GM19193 (cell line): Measurements from ENCODE around the gene CACNA1D.

Experiments
- POLR2A ChIP-seq: IDR thresholded peaks from 4 replicates; pipeline ENCODE4 v1.6.1; 2011; ENCODE audit not compliant: insufficient read depth, insufficient read length; ENCODE audit errors: extremely low read depth

Gene CACNA1D

DNA sequence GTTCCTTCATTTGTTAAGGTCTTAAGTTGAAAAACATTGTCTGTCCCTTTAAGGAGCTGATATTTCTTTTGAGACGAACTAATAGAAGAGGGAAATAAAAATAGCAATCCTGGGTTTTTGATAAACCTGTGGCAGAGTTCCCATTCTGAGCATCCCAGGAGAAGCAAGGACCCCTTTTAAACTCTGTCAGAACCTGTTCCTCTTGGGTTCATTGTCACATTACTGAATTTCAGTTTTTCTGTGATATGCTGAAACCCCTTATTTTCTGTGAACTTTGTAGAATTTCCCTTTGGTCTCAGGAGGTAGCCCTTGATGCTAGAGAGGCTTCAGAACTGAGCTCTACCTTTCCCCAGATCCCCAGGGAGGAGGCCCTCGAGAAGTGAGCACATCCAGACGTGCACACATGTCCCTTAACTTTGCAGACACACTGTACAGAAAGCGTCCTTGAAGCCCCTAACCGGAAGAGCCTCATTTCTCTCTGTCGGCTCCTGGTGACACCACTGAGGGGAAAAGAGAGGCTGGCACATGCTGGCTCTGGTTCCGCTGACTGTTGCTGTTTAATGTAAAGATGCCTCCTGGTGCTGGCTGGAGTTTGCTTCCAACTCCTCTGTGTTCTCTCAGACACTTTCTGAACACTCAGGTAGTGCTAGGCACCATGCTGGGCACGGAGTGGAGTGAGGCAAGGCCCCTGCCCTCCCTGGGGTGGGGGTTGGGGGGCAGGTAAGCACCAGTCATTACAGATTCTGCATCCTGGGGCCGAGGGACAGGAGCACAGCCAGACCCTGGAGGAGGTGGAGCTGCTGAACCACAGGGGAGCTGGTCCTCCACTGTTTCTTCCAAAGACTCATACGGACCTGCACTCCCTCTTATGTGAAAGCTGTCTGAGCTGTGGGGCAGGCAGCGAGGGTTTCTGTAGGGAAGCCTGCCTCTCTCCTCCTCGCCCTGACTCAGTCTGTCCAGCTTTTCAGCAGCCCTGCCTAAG lies 274.4 kb downstream of the CACNA1D start:
- TF ChIP-seq POLR2A: no peak

GRCh38 chr3:53772562-53772961 lies 278.2 kb downstream of the CACNA1D start:
- TF ChIP-seq POLR2A: no peak

- TF ChIP-seq POLR2A: no peak
Measured at GRCh38 chr3:53773021-53773436, 278.6 kb downstream of the CACNA1D start.

DNA sequence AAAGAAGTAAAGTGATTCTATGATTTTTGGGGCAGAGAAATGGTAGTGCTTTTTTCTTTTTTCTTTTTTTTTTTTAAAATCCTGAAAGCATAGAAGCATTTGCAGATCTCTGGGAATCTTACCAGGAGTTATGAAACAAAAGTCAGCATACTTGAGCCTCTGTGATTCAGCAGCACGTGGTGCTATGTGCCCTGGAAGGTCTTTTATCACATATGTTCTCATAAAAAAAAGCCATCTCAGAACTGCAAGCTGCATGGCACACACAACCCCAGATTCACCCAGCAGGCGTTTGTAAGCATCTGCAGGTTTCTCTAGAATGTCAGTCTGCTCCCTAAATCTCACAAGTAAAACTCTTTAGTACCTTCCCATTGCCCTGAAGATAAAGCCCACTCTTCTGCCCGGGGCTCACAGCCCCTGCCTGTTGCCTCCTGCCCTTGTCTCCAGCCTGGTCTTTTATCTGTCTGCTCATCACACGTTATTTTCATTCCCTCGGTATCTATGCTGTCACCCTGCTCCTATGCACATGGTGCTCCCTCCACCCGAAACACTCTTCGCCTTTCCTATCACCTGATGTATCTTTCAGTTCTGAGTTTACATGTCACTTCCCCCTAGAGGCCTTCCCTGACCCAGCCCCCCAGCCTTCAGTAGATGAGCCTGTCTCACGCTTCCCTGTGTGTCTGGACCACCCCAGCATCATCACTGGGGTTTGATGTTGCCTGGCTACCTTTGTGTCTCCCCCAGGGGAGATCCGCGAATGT lies 279.4 kb downstream of the CACNA1D start:
- TF ChIP-seq POLR2A: no peak

DNA sequence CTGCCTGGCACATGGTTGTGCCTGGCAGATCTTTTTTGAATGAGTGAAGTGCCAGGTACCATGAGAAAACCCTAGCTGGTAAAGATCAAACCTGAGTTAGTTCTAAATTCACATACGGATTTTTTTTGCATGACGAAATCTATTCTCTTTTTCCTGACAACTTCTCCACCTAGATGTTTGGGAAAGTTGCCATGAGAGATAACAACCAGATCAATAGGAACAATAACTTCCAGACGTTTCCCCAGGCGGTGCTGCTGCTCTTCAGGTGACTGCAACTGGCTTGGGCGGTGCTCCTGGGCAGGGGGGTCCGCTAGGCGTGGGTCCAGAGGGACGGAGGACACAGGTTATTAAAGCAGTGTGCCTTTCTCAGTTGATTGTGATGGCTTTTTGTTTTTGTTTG lies 280.0 kb downstream of the CACNA1D start:
- no peak for TF ChIP-seq POLR2A

DNA sequence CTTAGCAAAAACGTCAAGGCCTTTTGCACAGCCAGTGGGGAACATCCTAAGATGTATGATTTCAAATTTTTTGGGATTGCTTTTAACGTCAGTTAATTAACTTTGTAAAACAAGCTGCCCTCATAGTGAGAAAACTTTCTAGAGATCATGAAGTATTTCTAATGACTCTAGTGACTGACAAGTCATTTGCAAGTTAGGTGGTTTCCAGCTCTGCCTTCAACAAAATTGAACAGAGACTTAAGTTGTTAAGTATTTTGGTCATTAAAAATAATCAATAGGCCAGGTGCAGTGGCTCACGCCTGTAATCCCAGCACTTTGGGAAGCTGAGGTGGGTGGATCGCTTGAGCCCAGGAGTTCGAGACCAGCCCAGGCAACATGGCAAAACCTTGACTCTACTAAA lies 280.6 kb downstream of the CACNA1D start:
- TF ChIP-seq POLR2A: no peak

DNA sequence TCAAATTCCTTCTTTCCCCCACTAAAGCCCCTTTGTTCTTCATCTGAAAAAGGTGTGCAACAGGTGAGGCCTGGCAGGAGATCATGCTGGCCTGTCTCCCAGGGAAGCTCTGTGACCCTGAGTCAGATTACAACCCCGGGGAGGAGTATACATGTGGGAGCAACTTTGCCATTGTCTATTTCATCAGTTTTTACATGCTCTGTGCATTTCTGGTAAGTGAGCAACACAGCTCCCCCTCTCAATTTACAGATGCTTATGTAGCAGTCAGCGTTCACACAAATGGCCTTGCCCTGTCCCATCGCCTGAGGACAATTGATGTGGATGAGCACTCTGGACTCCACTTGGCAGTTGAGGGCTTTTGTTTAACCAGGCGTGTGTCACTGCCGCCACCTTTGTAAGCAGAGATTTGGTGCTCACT lies 281.4 kb downstream of the CACNA1D start:
- TF ChIP-seq POLR2A: no peak

GRCh38 chr3:53776494-53777101 lies 282.2 kb downstream of the CACNA1D start:
- TF ChIP-seq POLR2A: no peak

DNA sequence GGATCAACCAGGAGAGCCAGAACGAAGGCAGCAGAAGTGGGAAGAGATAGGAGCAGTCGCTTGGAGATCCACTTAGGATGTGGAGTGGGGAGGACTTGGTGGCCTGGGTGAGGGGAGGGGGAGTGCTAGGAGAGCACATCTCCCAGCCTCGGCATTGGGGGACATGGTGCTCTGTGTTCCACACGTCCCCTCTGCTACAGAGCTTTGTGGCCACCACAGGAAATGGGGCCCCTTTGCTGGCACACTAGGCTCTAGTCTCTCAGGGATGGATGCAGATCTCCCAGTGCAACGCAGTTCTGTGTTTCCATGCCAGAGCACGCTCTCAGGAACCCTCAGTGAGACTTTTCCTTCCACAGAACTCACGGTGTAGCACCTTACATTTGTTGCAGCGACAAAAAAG lies 283.1 kb downstream of the CACNA1D start:
- TF ChIP-seq POLR2A: no peak

DNA sequence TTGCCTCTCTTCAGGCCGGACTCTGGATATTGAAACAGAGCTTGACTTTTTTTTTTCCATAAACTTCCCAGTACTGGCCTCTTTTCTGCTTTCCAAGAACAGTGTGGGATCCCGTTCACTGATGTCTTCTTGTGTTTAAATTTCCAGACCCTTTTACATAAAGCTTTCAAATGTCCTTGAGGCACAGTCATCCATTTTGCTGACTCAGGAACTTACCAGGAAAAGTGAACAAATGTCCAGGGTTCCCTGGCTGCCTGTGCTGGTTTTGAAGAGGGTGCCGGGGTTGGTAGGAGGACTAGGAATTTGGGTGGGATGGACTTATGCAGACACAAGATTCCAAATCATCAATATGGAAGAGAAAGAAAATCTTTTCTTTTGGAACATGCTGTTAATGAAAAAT lies 283.7 kb downstream of the CACNA1D start:
- TF ChIP-seq POLR2A: no peak

GRCh38 chr3:53780171-53780570 lies 285.8 kb downstream of the CACNA1D start:
- TF ChIP-seq POLR2A: no peak

GRCh38 chr3:53780806-53781205 lies 286.4 kb downstream of the CACNA1D start:
- TF ChIP-seq POLR2A: no peak

GRCh38 chr3:53787016-53787415 lies 292.6 kb downstream of the CACNA1D start:
- no peak for TF ChIP-seq POLR2A

DNA sequence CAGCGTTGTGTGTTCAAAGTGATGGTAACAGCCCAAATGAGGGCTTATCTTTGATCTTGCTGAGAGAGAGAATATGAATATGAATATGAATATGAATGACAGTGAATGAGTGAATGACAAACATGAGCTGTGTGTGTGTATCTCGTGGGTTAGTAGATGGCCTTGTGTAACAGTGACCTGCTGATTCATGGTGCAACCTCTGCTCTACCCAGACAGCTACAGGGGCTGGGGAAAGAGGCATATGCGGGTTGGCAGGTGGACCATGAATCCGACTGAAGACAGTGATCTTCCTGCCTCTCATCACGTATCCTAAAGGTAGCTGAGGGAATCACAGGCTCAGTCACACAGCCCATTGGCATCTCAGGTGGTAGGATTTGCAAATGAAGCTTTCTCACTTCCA lies 293.6 kb downstream of the CACNA1D start:
- TF ChIP-seq POLR2A: no peak

DNA sequence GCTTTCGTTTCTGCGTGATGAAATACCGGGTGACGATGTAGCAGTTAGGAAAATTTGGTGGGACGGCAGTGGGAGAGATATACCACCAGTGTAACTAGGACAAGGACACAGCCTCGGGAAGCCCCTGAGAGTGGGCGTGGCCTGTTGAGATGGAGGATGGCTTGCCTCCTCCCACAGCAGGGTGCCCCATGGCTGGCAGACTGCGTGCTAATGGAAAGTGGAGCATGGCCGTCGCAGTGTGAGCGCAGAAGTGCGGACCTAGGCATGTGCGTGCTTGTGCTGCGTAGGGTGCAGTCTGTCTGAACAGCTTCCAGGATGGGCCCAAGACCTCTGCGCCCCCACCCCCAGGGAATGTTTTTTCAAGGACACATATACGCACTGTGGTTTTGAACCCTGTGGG lies 295.0 kb downstream of the CACNA1D start:
- no peak for TF ChIP-seq POLR2A
